Measurements from ENCODE around the gene NBAS.

NBAS gene

DNA sequence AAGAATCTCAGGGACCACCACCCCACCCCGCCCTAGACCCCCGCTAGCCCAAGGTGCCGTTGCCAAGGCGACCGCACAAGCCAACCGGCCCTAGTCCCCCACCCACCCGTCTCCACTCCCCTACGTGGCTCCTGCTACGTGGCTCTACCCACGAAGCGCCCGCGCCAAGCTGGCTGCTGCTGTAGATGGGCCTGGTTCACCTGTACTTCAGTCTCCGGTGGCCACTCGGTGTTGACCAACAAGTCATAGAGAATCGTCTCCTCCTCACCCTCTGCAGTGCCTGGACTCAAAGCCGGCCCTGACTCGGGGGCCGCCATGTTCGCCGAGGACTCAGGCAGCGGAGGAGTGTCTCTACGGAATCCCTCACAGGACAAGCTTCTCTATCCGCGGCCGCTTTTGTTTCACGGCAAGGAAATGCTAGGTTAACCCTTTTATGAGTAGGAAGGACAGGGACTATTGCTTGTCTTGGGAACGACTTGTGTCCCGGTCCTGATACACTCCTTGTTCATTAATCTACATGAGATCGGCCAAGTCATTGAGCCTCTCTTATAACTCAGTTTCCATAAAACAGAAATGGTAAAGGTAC lies at the start of gene NBAS:
Gene NBAS, minus strand, starts transcription at position 347 of the 586 bp plus-strand sequence. Its CDS starts 30 bp downstream, at position 317.
- peak; percentile 86 for DNase-seq

DNA sequence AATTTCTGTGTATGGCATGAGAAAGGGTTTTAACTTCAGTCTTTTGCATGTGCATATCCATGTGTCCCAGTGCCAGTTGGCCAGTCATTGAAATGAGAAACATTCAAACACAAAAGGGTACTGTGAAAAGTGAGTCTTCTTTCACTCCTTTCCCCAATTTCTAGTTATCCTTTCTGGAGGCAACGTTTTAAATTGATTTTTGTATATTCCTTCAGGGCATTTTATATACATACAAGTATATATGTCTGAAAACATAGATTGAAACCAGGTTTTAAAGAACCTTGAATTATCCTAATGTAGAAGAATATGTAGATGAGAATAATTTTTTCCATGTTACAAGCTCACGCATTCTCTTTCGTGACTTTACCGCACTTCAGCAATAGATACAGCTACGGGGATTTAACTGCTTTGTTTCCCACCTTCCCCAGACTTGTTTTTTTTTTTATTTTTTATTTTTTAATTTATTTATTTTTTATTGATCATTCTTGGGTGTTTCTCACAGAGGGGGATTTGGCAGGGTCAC lies 49.4 kb upstream of the NBAS start:
- DNase-seq, result no peak

DNA sequence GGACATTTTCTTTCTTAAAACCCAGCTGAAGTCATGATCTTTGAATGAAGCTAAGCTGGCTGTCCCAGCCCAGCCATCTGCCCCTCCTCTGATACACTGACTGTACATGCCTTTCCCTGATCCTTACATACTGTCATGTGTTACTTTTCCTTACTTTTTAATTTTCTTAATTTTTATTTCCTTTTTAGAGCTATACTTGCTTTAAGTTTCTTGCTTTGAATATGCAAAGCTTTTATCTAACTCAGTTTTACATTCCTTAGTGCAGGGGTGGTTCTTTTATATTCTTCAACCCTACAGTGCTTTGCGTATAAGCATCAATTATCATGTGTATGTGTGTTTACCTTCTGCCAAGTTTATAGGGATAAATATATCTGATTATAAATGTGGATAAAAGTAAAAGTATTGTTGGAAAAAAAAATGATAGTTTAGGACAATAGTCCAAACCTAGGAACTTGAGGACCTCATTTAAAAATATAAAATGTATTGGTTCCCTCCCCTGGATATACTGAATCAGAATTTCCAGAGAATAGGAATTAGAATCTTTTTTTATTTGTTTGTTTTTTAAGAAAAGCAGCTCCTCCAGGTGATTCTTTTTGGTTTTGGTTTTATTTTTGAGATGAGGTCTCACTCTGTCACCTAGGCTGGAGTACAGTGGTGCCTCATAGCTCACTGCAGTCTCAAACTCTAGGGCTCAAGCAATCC lies 48.4 kb upstream of the NBAS start:
- DNase-seq, result no peak

DNA sequence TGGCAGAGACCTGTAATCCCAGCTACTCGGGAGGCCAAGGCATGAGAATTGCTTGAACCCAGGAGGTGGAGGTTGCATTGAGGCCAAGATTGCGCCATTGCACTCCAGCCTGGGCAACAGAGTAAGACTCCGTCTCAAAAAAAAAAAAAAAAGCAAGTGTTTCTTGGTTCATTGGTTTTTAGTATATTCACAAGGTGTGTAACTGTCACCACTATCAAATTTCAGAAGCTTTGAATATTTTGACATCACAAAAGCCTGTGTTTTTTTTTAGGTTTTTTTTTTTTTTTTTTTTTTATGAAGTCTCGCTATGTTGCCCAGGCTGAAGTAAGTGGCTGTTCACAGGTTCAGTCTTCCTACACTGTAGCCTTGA lies 47.2 kb upstream of the NBAS start:
- DNase-seq, result no peak

DNA sequence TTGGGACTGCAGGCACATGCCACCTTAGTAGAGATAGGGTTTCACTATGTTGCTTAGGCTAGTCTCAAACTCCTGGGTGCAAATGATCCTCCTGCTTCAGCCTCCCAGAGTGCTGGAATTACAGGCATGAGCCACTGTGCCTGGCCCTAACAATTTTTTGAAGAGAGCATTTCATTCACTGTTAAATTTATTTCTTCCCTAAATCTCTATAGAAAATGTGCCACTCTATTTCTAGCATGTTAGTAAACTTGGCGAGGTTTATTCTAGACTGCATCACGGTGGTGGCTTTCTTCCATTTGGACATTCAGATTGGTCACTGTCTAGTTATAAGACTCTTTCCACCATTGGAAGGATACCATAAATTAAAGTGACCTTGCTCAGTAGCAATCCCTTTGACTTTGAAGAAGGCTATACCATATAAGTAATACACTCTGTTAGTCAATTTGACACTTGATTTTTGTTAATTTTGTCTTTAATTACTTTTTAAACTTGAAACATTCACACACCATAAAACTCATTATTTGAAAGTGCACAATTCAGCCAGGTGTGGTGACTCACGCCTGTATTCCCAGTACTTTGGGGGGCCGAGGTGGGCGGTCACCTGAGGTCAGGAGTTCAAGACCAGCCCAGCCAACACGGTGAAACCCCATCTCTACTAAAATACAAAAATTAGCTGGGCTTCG lies 46.7 kb upstream of the NBAS start:
- DNase-seq, result no peak

DNA sequence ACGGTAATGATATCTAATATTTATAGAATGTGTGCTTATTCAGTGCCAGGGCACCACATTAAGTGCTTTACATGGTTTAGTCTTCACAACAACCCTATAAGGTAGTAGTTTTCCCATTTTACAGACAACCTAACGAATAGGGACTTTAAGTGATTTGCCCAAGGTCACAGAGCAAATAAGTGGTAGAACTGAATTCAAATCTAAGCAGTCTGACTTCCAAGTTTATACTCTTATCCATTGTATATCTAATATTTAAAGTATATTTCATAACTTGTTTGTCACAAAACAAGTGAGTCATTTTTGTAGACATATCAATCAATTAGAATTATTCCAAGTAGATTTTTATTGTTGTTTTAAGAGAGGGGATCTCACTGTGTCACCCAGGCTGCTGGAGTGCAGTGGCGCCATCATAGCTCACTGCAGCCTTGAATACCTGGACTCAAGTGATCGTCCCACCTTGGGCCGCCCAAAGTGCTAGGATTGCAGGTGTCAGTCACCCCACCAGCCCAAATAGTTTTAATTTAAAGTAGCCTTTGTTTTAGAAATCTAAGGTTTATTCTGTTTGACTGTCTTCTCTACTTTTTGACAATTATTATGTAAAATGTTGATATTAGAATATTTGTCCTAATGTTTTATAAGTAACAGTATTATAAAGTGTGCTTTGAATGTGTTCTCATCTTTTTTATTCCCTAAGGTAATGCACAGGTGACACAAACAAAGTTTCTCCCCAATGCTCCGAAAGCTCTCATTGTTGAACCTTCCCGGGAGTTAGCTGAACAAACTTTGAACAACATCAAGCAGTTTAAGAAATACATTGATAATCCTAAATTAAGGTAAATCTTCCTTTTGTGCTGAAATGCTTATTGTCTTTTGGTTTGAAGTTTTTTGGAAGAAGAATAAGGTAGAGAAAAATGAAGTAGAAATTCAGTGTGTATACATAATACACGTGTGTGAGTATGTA lies 45.6 kb upstream of the NBAS start:
- DNase-seq, result no peak

DNA sequence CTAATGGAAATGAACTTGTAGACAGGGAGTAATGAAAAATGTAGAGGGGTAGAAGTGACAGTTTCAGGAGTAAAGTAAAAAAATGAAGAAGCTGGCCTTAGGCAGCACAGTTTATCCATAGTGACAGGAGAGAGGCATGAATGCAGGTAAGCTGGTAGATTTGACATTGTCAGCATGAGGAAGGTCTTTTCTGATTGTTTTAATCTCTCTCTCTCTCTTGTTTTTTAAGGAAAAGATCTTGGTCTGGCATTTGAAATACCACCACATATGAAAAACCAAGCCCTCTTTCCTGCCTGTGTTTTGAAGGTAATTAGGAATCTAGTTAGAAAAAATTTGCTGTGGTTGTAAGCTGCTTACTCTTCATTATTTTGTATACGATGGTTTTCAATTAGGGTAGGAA lies 44.6 kb upstream of the NBAS start:
- DNase-seq, result no peak

DNA sequence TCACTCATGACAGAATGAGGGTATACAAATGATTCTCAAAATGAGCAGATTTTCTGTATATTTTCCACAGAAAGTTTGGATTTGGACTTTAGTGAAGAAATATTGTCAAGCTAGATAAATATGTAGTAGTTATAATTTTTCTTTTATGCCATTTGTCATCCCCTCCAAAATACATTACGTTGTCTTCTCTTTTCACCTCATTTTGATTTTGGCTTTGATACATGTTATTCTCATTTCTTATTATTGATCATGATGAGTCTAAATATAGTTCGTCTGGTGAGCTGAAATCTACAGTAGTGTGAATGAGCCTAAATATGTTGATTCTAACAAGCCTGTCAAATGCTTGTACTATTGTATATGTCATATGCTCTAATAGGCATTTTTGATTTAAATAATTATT lies 42.8 kb upstream of the NBAS start:
- DNase-seq, result no peak

DNA sequence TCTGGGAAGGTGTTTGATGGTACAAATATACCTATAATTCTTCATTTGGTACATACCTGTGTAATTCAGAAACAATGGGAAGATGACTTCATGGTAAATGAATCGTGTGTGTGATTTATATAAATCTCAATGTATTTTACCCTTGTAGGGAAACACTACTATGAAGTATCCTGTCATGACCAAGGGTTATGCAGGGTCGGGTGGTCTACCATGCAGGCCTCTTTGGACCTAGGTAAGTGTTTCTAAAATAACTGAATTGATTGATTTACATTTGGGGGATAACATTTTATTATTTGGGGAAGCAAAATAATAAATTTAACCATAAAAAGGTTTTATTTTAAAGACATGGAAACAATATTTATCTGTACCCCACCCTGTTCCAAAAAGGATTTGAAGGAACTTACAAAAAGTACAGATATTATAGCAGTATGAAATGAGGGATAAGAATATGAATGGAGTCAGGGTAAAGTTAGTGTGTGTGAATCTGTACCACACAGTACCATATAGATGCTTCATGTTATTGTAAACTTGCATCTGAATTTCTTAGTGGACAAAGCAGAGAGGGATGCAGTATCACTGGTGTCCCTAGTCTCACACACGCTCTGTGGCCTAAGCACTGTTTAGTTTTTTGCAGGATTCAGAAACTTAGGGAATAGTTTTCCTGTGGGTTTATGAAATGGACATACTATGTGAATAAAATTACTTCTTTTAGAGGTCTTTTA lies 42.1 kb upstream of the NBAS start:
- DNase-seq, result no peak

DNA sequence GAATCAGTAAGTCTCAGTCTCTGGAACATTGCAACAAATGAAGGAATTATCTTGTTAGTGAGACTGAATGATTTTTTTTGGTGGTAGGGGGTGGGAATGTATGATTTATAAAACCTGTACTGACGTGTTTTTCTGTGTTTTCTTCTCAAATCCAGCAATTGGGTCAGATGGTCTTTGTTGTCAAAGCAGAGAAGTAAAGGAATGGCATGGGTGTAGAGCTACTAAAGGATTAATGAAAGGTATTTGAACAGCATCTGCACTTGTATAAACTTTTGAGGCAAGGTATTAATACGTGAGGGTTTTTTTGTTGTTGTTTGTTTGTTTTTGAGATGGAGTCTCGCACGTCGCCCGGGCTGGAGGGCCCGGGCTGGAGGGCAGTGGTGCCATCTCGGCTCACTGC lies 41.3 kb upstream of the NBAS start:
- no peak for DNase-seq

DNA sequence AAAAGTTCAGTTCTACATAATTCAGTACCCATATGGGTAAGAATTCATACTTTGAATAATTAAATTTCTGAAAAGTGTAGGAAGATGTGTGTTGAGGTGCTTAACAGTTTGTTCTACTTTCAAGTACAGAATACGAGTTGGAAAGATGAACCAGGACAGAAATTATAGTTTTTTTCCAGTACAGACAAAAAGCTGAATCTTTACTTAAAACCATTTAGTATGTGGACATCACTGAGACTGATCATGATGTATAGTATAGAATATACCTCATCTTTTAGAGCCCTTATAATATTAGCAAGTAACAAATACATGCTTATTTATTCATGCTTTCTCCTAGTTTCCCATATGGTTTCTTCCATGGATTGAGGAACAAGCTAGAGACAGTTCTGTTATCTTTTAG lies 40.5 kb upstream of the NBAS start:
- DNase-seq, result no peak

DNA sequence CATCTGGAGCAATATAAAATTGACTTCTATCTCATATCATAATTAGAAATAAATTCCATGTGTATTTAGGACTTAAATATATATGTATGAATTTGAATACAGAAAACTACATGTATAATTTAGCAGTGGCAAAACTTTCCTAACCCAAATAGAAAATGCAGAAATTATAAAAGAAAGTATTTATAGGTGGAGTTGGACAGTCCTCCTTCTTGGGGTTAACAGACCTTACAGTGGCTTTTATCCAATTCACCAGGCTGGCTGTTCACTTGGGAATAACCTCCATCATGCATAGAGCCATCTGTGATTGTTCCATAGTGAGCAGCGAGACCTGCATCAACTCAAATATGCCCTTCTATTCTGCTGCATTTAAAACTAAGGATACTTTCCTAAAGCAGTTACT lies 38.9 kb upstream of the NBAS start:
- no peak for DNase-seq

DNA sequence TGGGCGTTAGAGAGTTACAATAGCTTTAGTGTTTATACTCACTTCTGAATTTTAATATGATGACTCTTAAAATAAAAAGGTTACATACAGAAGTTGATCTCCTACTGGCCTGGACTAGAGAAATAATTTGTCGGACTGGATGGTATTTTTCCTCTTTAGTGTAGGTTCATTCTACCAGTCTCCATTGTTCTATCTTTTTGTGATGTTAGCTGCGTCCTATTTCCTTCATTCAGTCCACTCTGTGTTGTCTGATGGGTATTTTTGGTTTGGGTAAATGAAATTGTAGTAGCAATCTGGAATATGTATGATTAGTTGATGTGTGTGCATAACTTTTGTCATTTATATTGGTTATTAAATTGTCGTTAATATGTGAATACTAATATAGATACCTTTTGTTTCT lies 35.8 kb upstream of the NBAS start:
- DNase-seq, result no peak

DNA sequence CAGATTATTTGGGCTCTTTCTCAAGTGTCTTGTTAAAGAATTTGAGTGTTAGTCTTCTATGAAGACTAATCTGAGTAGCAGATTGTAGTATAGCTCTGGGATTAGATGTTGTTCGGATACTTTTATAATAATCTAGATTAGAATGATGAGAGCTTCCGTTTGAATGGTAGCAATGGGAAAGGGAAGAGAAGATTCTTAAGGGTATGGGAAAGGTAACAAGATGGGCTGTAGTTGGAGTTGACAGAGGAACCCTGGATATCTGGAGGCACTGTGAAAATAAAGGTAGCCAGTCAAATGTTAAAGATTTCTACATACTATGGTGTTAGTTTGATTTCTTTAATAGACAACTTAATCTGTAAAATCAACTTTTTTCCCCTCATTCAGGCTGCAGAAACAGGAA lies 35.2 kb upstream of the NBAS start:
- DNase-seq, result no peak

DNA sequence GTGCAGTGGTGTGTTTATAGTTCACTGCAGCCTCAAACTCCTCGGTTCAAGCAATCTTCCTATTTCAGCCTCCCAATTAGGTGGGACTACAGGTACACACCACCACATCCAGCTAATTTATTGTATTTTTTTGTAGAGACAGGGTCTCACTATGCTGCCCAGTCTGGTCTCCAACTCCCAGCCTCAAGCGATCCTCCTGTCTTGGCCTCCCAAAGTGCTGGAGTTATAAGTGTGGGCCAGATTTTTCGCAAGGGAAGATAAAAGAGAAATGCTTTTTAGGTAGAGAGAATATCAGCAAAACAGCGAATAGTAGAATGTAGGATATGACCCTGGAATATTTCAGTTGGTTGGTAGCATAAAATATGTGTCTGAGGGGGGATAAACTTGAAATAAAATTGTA lies 34.8 kb upstream of the NBAS start:
- DNase-seq, result no peak

DNA sequence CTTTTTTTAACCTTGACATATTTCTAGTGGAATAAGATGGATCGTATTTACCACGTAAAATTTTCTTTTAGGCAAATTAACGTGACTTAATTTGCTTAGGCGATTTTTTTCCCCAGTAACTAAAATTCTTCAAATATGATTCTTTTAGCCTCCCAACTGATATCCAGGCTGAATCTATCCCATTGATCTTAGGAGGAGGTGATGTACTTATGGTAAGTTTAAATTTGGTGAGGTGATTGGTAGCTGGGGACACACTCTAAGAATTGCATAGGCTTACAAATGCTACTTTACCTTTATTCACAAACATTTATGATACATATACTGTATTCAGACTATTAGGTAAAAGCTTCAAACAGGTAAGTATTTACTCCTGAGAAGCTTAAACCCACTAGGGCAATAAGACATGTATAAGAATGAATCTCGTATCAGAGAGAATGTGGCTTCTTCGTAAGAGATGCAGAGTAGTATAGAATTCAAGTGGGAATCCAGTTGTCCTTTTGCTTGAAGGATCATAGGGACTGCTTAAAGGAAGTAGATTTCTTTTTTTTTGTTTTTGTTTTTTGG lies 34.3 kb upstream of the NBAS start:
- DNase-seq, result no peak

DNA sequence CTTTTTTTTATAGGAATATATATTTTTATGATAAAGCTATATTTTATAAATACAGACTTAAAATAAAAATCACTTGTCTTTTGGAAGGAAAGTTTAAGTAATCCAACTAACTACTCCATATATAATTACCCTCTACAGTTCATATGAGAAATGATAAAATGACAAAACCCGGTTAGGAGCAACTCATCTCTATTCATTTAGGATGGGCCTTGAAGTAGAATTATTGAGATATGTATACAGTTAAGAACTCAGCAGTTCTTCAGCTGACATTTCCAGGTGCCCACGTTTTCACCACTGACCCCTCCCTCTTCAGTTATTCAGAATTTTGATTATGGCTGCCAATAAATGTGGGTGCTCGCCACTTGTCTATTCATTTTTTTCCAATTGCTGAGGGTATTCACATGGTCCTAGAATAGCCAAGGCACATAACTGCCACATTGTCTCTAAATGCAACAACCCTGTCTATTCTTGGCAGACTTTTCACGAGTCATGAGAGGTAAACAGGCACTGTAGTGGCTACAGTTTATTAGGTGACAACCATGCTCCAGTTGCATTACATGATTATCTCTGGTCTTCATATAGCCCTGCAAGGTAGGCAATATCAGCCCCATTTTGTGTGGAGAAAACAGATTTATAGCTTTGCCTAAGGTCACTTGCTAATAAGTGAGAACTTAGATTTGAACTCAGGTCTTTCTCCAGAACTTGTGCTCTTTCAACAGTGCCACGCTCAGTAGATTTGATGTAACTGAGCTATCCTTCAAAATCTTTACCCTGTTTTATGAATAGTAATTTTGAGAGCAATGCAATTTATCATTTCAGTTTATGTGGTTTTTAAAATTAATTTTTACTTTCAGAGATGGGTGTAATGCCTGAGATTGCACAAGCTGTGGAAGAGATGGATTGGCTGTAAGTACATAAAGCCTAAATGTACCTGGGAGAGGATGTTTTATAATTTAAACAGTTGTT lies 33.4 kb upstream of the NBAS start:
- DNase-seq, result no peak

DNA sequence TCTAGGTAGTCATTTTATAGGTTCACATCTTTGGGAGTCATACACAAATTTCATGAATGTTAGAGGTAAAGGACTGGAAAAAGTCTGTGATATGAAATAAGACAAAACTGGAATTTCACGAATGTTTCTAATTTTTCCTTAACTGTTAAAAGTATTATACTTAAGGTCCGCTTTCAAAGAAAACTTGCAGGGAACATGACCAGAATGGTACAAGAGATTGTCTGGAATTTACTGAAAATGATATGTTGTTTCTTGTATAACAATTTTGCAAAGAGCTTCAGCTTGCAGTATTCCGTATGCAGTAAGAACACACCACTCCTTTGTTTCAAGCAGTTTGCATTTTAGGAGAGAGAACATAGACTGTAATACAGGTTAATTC lies 32.2 kb upstream of the NBAS start:
- no peak for DNase-seq

DNA sequence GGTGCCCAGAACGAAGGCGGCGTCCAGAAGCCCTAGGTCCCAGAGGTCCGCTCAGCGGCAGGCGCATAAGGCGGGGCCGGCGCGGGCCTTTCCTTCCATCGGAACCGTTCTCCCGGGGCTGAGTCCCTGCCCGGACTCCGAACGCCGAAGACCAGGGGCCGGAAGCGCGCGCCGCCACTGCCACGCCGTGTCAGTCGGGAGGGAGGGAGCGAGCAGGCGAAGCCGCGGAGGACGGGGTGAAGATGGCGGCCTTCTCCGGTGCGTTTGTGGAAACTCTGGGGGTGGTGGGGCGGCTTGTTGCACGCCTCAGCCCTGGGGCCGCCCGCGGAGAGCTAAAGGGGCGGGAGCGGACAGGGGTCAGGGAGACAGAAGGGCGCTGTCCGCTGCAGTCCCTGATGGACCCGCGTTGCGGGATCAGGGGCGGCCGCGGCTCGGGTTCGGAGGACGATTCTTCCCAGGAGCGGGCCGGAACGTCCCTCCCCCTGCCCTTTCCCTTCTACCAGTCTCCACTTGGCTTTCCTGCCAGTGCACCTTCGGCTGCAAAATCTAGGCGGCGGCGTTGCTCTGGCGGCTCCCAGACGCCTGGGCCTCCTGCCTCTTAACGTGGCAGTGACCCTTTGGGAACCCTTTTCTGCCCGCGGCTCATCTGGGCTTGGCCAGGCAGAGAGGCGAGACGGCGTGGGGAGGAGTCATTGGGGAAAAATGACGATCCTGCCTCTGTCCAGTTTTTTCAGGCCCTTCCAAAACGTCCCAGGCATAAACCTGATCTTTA lies 30.7 kb upstream of the NBAS start, which contains the start of gene DDX1:
Gene DDX1, plus strand, starts transcription at position 177 of the 772 bp plus-strand sequence. Its CDS starts 66 bp downstream, at position 243.
- DNase-seq, result peak; percentile 80

DNA sequence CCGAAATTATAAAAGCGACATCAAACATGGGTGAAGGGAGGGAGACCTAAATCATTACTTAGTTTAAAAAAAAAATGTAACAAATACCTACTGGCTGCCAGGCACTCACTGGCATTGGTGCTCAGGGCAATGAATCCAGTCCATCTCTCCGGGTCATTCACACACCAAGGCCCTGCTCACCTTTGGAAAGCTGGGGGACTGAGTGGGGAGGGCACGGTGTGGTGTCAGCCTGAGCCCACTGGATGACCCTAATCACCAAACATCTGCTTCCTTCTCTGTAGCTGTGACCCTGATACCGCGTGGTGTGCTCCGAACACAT lies 30.2 kb upstream of the NBAS start:
- DNase-seq, result no peak
